ENCODE data around the gene PIGR.
"Not testable (repeated sequence)": the region's sequence is repeated elsewhere in the genome, so short reads cannot be mapped to it uniquely, and the experiment has no call there.

The PIGR gene

GRCh38 chr1:206933333-206933945 is 12.8 kb downstream of the PIGR start:
- no peak for DNase-seq

- no peak for DNase-seq
Observed at GRCh38 chr1:206932177-206932576, 14.1 kb downstream of the PIGR start.

- DNase-seq: no peak
Observed at GRCh38 chr1:206931709-206932108, 14.6 kb downstream of the PIGR start.

GRCh38 chr1:206930210-206930798 is 16.0 kb downstream of the PIGR start:
- DNase-seq: no peak

- DNase-seq: no peak
Observed at GRCh38 chr1:206929524-206929923, 16.7 kb downstream of the PIGR start.

- DNase-seq: no peak
Observed at GRCh38 chr1:206926286-206926685, 20.0 kb downstream of the PIGR start.

GRCh38 chr1:206925106-206925736 is 21.0 kb downstream of the PIGR start:
- no peak for DNase-seq

- DNase-seq: no peak
Observed at GRCh38 chr1:206924592-206925105, 21.6 kb downstream of the PIGR start.

- not testable (repeated sequence) for DNase-seq
Observed at GRCh38 chr1:206923961-206924557, 22.2 kb downstream of the PIGR start.

- DNase-seq: no peak
Observed at GRCh38 chr1:206923009-206923960, 23.0 kb downstream of the PIGR start.

GRCh38 chr1:206922524-206922923 is 23.7 kb downstream of the PIGR start:
- DNase-seq: no peak

GRCh38 chr1:206921772-206922265 is 24.4 kb downstream of the PIGR start, which contains the start of gene FCMR:
Gene FCMR, minus strand, starts transcription at chr1:206921941. Its CDS starts 87 bp downstream, at chr1:206921854.
- DNase-seq: peak in 1 of 2 donors; percentile 30

GRCh38 chr1:206918076-206918475 is 28.2 kb downstream of the PIGR start:
- DNase-seq: no peak

GRCh38 chr1:206916000-206916709 is 30.1 kb downstream of the PIGR start:
- DNase-seq: no peak

- DNase-seq: no peak
Observed at GRCh38 chr1:206915030-206915735, 31.1 kb downstream of the PIGR start.

- no peak for DNase-seq
Observed at GRCh38 chr1:206913766-206914537, 32.3 kb downstream of the PIGR start.

GRCh38 chr1:206912445-206913095 is 33.7 kb downstream of the PIGR start:
- peak; percentile 50 to 62 for DNase-seq

- peak in 1 of 2 donors; percentile 30 for DNase-seq
Observed at GRCh38 chr1:206911064-206911663, 35.1 kb downstream of the PIGR start.

GRCh38 chr1:206909883-206910318 is 36.4 kb downstream of the PIGR start:
- no peak for DNase-seq

Data from hippocampal formation (tissue), 2 donors.